Esophagus mucosa (tissue), 1 donor: ENCODE data around the gene UBA6. TPM values are rescaled to one million over a fixed set of nuclear protein-coding genes. Genes with fewer than 3 reads are reported as not detected.
A peak's percentile ranks its signal among the peaks of the same experiment; 100 is the strongest.
"Not testable (repeated sequence)": the region's sequence is repeated elsewhere in the genome, so short reads cannot be mapped to it uniquely, and the experiment has no call there.

Experiments used
- ATAC-seq: fragments of 200-7000 bp; cut with Tn5 transposase; one replicate; pipeline ENCODE4 v1.9.1; 2020
- total RNA-seq: library from RNA; stranded (reverse); gene quantifications from one replicate; pipeline ENCODE4 v1.2.4, GENCODE V29; 2023
- donor health status: DM: yes; HTN: yes; CAD: no.

UBA6 gene
- total RNA-seq, 1 donor from 2014 or later, result 55.9 TPM

DNA sequence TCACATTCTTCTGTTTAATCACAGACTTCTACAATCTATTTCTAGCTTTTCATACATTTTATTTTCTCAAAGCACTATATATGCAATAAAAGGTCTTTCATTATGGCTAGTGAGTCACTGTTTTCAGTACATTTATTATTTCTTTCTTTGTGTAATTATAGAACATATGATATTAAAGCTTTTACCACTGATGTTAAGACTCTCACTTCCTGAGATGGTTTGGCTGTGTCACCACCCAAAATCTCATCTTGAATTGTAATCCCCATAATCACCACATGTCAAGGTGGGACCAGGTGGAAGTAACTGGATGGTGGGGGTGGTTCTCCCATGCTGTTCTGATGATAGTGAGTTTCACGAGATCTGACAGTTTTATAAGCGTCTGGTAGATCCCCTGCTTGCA lies 41.9 kb downstream of the UBA6 start:
- no peak for ATAC-seq

DNA sequence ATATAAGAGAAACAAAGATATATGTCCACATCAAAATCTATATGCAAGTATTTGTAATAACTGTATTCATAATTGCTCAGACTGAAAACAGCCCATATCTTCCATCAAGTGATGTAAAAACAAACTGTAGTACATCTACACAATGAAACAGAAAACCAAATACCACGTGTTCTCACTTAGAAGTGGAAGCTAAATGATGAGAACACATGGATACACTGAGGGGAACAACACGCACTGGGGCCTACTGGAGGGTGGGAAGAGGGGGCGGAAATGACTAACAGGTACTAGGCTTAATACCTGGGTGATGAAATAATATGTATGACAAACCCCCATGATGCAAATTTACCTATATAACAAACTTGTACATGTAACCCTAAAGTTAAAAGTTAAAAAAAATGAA lies 42.7 kb downstream of the UBA6 start:
- ATAC-seq, result no peak

DNA sequence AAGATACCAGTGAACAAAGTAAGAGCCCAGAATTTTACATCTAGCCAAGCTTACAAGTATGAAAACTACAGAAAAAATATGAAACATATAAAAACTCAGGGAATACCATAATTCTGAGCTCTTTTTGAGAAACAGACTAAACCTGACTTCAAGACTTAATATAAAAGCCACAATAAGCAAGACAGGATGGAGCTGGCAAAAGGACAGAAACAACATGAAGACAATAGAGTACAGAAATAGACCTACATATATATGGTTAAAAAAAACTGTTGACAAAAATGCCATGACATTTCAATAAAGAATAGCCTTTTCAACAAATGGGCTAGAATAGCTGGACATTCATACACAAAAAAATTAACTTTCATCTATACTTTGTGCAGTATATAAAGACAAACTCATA lies 49.4 kb downstream of the UBA6 start:
- no peak for ATAC-seq

DNA sequence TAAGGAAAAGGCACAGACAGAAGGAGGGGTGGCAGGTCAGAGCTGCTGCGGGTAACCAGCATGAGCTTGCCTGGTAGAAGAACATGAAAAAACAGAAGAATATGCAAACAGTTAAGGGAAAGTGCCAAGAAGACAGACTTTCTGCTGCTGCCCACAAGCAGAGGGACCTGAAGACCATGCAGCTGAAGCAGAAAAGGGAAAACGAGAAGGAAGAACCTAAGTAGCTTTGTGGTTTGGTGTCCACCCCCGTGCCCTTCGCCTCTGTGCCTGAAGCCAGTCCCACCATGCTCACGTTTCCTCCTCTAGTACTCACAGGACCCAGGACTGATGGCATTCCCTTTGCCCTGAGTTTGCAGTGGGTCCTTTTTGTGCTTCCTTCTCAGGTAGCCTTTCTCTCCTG lies 62.8 kb downstream of the UBA6 start:
- ATAC-seq, result no peak

DNA sequence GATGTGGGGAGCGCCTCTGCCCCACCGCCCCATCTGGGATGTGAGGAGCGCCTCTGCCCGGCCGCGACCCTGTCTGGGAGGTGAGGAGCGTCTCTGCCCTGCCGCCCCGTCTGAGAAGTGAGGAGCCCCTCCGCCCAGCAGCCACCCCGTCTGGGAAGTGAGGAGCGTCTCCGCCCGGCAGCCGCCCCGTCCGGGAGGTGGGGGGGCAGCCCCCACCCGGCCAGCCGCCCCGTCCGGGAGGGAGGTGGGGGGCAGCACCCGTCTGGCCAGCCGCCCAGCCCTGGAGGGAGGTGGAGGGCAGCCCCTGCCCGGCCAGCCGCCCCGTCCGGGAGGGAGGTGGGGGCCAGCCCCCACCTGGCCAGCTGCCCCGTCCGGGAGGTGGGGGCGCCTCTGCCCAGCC lies 64.0 kb downstream of the UBA6 start:
- not testable (repeated sequence) for ATAC-seq

DNA sequence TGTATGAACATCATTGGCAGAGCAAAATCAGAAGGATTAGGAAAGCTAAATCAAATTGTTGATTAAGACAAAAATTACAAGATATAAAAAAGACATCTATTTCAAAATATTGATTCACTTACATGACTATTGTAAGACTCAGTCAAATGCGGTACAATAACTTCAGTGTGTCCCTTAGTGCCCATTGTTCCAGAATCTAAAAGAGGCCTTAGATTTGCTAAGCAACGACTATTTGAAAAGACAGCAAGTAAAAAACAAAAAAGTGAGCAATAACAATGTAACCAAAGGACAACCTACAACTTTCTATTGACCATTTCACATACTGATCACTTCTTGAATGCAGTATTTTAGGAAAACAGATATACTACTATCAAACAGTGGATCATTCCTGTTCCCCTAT lies 65.6 kb downstream of the UBA6 start:
- ATAC-seq, result no peak

DNA sequence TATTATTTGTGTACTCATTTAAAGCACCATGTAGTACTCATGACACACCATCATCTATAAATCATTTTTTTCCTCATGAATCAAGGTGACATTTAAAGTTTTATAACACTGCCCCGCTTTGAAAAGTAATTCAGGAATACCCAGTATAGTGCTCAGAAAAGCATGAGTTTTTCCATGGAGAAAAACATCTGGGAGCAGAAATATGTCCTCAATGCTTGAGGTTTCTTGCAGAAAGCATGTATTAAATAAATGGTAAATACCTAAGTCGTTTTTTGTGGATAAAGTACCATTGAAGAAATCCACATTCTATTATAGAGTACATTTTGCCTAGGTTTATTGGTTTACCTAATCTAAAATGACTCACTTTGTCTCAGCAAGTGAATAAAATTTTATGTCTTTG lies 66.2 kb downstream of the UBA6 start:
- ATAC-seq, result no peak

DNA sequence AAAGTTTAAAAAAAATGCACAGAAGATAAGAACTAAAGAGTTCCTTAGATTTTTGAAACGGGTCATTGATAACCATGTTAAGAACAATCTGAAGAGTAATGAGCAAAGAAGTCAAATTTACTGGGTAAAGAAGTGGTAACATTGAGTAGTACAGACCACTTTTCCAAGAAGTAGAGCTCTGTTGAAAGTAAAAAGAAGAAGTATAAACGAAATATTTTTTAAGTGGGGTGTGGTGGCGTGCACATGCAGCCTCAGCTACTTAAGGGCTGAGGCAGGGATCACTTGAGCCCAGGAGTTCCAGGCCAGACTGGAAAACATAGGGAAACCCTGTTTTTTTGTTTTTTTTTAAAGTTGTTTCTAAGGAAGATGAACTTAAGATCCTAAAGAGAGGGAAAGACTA lies 68.5 kb downstream of the UBA6 start:
- no peak for ATAC-seq

DNA sequence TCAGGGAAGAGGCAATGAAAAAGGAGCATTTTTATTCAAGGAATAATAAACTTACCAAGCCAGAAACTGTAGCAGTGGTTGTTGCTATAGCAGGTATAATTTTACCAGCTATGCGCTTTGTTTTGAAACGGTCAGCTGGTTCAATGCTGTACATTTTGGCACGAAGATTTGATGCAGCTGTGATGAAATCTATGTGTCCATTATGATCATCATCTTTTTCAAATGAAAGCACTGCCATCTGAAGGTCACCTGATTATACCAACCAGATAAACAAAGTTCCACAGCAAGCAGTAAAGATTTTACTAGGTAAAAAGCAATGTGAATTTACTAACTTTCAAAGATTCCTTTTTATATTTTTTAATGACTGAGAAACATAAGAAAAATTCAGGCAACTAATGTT lies 76.0 kb downstream of the UBA6 start:
- ATAC-seq, result no peak

DNA sequence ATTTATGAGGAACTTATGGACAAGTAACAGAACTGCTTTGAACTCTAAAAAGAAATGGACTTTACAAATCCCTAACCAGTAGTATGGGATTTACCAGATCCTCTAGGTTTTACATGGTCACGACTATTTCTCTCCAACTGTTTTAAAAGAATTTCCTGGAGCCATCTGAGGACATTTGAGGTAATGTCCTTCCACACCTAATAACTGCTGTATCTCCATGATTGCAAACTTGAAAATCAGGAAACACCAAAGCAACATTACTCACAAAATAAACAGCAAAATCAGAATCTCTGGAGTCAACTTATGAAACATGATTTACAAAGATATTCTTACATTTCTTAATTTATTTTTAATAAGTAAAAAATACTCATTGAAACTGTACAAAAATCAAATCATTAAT lies 84.5 kb downstream of the UBA6 start:
- peak; percentile 61 for ATAC-seq

DNA sequence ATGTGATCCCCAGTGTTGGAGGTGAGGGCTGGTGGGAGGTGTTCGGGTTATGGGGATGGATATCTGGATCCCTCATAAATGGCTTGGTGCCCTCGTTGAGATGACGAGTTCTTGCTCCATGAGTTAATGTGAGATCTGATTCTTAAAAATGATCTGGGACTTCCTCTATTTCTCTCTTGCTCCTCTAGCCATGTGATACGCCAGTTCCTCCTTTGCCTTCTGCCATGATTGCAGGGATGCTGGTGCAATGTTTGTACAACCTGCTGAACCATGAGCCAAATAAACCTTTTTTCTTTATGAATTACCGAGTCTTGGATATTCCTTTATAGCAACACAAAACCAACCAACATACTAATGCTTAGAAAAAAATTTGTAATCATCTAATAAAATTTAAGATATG lies 85.8 kb downstream of the UBA6 start:
- ATAC-seq, result no peak

DNA sequence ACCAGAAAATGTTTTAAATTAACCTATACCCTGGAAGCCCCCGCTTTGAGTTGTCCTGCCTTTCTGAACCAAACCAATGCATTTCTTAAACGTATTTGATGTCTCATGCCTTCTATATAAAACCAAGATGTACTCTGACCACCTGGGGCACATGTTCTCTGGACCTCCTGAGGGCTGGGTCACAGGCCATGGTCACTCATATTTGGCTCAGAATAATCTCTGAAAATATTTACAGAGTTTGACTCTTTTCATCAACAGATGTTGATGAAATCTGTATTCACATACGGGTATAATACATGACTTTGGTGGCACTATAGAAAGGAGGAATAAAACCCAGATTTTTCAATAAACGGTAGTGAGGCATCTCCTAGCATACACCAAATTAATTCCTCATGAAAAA lies 86.8 kb downstream of the UBA6 start:
- ATAC-seq, result no peak

DNA sequence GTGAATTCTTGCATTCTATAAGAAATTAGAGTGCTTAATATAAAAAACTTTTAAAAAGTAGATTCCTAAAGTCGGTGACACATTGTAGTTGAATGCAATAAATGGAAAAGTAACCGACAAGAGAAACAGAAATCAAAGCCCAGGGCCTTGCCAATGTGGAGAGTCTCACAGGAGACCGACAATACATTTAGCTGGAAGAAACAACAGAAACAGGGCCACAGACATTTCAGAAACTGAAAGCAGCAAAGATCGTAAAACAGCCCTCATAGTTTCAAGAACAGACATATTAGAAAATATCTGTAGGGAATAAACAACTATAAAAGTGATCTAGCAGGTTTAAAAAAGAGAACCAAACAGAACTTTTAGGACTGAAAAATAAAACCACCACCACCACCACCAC lies 92.9 kb downstream of the UBA6 start:
- ATAC-seq, result no peak

DNA sequence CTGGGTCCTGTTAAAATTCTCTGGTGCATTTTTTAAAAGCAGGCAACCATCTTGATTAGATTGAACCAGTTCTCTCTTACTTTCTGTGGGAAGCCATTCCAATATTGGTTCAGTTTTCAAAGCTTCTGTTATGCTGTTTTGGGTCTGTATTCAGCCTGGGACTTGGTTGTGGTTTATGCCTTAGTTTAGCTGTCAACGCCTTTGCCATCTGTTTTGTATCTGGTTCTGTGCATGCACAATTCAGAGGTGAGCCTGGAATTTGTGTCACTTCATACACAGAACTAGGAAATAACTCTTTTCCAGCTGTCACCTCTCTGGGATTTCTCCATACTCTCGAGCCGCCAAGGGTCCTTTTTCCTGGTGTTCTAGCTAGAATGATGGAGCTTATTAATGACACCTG lies 96.2 kb downstream of the UBA6 start:
- ATAC-seq, result no peak

DNA sequence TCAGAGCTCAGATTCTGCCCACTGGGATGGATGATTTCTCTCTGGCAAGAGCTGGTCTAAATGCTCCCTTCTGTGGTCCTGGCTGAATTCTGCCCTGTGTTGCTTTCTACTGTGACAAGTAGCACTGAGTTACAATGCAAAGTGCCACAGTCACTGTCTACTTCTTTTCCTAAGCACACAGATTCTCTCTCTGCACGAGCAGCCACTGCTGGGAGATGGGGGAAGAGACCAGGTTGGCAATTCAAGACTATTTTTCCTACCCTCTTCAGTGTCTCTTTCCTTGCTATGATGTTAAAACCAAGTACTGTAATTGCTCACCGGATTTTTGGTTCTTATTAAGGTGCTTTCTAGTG lies 97.0 kb downstream of the UBA6 start:
- ATAC-seq, result peak; percentile 25

DNA sequence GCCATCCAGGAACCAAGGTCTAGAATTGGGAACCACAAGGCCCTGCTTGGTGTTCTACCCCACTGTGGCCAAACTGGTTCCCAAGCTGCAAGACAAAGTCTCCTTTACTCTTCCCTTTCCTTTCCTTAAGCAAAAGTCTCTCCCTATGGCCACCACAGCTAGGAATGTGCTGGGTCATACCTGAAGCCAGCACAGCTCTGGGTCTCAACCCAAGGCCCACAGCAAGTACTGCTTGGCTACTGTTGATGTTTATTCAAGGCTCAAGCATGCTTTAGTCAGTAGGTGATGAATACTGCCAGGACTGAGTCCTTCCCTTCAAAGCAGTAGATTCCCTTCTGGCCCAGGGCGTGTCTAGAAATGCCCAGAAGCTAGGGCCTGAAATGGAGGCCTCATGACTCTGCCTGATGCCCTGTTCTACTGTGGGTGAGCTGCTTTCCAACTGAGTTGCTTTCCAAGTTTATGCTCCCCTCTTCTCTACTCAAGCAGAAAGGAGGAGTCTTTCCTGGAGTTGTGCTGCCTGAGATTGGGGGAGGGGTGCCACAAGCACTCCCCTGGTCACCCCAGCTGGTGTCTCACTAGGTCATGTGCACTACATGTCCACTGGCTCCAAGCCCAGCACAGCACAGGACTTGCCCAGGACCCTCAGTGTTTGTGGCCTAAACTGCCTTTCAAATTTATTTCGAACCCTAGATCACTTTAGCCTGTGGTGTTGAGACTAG lies 97.5 kb downstream of the UBA6 start:
- peak; percentile 95 for ATAC-seq

DNA sequence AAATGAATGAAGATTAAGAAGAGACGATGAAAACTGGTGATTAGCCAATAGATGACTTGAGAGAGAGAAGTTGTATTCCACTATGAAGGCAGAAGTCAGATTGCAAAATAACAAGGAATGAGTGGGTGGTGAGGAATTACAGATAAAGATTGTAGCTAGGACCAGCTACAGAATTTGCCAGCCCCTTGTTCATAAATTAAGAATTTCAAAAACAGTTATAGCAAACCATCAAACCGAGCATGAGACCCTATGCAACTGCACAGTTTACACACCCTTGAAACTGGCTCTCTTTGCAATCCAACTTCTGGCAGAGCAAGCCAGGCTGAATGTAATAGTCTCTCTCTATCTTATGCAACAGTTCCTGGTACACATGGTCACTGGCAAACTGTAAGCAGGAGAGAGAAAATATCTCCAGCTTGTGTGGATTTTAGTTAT lies 107.2 kb downstream of the UBA6 start:
- peak; percentile 23 for ATAC-seq

DNA sequence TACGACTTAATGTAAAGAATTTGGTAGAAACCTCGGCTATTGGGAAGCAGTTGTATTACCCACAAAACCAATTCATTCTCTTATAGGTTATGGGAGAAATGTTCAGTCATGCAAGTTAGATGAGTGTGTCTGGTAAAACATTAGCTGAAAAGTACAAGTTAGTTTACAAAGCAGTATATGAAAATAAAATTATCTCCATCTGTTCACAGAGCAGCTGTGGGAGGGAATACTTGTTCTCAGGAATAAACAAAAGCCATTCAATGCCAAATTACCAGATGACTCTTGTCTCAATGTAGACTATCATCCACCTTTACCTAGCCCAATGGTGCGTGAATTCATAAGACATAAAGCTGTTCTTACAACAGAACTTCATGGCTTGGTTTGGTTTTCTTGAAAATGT lies 113.8 kb downstream of the UBA6 start:
- no peak for ATAC-seq

DNA sequence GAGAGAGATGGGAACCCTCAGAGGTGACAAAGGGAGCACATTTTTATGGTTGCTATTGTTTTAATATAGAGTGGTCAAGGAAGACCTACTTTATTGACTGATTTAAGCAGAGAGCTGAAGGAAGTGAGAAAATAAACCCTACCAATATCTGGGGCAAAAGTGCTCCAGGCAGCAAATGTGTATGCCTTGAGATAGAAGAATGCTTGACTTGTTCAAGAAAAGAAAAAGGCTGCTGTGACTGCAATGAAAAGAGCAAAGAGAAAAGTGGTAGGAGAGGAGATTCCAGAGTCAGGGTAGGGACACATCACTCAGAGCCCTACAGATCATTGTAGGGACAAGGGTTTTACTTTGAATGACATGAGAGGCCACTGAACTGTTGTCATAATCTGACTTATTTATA lies 116.5 kb downstream of the UBA6 start:
- ATAC-seq, result no peak

DNA sequence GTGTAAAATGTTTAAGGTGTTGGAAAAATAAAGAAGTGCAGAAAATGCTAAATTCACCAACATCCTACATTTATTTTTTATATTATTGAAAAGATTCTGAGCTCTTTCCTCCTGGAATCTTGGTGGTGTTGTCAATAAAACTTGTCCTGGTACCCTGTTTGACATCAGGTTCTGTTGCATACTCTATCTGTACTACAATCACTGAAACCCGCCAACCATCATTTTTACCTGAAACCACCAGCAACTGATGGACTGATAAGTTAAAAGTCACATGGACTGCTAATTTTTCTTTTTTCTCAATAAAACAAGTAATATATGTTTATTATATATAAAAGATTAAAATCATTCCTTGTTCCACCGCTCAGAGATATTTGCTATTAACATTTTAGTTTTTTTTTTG lies 119.0 kb downstream of the UBA6 start:
- ATAC-seq, result no peak

DNA sequence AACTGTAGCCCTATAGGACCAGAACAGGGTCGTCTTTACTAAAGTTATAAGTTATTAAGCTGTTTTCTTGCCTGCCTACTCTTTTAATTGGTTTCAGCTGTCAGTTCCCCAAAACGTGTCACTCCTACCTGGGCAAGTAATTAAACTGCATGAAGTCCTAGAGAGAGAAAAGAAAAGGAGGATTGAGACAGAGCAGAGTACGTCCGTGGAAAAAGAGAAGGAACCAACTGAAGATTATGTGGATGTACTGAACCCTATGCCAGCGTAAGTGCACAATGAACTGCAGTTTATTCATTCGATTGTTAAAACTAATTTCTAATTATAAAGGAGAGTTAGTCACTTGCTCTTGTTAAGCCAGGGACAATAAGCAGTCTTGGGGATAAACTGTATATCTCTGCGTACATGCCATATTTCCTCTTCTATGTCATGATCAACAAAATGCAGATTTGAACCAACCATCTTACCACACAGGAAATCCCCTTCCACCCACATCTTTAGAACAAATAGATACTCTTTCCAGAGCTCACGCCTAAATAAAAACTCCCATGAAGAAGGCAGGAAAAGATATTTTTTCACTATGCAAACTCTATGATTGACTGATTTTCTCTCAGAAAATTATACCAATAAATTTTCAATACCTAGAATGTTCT lies 119.6 kb downstream of the UBA6 start:
- ATAC-seq, result peak; percentile 22

DNA sequence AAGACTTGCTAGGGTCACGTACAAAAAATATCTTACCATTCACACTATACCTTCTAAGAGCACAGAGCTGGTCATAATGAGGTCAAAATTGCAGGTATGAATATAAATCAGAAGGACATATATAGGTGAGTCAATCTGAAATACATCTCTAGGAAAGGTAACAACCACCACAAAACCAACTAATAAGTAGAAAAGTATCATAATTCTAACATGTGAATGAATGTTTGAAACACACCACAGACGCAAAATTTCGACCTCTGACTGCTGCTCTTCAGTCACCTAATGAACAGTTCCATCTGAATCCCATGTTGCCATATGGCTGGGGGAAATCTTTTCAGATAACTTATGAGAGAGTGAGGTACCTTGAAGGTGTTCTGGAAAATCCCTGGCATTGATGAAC lies 120.4 kb downstream of the UBA6 start:
- no peak for ATAC-seq

DNA sequence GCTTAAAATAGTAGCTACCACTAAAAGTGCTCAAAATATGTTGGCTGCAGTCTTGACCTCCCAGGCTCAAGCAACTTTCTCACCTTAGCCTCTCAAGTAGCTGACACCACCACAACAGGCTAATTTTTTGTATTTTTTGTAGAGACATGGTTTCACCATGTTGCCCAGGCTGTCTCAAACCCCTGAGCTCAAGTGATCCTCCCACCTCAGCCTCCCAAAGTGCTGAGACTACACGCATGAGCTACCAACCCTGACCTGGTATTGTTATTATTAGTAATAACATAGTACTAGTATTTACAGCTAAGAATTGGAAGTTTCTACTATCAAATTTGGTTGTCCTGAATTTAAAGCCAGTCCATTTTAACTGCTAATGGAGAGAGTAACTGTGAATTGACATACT lies 124.4 kb downstream of the UBA6 start:
- ATAC-seq, result no peak

DNA sequence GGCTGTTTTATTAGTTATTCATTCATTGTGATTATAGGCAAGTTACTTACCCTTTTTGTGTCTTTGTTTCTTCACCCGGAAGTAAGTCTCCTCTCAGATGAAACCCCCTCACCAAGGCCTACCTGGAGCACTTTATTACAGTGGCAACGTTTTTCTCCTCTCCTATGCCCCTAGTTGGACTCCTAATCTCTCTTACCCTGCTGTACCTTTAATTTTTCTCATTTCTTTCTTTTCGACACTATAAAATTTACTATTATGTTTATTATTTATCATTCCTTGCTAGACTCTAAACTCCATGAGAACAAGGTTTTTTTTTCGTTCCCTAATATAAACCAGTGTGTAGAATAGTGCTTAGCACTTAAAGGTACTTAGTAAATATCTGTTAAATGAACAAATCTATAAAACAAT lies 124.9 kb downstream of the UBA6 start:
- no peak for ATAC-seq
